Epithelial cell of esophagus (primary cell): ENCODE data around the gene PPP1R1A.

Source experiments
- DNase-seq: peaks from one replicate; pipeline ENCODE4 v3.0.0; 2010; ENCODE audit warnings: low read depth
- H3K4me3 ChIP-seq: 2 replicates; pipeline ENCODE4 v1.5.1; 2011; ENCODE audit warnings: mild to moderate bottlenecking, low read length, control low read depth
- TF ChIP-seq, protein P1 (sequence below): IDR thresholded peaks from 2 replicates; pipeline ENCODE4 v1.5.1; 2011; ENCODE audit warnings: low read depth, mild to moderate bottlenecking, low read length, control low read depth, inconsistent platforms; ENCODE audit not compliant: insufficient read depth; ENCODE audit errors: missing control alignments

Gene PPP1R1A

DNA sequence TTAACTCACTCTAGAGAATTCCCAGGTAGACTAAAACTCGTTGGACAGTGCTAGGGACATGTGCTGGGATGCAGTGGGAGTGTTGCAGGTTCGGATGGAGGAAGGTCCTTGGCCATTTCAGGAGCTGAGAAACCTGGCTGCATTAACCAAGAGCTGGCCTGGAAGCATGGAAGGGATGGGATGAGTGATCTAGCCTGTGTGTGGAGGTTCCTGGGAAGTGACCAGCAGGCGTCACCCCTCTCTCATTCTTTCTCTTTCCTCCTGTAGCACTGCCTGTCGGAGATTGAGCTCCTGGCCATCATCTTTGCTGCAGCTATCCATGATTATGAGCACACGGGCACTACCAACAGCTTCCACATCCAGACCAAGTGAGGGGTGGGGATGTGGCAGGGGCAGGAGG is 15.6 kb downstream of the PPP1R1A start:
- TF ChIP-seq, protein P1, sequence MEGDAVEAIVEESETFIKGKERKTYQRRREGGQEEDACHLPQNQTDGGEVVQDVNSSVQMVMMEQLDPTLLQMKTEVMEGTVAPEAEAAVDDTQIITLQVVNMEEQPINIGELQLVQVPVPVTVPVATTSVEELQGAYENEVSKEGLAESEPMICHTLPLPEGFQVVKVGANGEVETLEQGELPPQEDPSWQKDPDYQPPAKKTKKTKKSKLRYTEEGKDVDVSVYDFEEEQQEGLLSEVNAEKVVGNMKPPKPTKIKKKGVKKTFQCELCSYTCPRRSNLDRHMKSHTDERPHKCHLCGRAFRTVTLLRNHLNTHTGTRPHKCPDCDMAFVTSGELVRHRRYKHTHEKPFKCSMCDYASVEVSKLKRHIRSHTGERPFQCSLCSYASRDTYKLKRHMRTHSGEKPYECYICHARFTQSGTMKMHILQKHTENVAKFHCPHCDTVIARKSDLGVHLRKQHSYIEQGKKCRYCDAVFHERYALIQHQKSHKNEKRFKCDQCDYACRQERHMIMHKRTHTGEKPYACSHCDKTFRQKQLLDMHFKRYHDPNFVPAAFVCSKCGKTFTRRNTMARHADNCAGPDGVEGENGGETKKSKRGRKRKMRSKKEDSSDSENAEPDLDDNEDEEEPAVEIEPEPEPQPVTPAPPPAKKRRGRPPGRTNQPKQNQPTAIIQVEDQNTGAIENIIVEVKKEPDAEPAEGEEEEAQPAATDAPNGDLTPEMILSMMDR, result no peak
- no peak overlapping the region for H3K4me3 ChIP-seq
- no peak for DNase-seq

- TF ChIP-seq, protein P1, result no peak
- H3K4me3 ChIP-seq, result no peak overlapping the region
- no peak for DNase-seq
These were observed 17.0 kb downstream of the PPP1R1A start for GRCh38 chr12:54571193-54572188.

DNA sequence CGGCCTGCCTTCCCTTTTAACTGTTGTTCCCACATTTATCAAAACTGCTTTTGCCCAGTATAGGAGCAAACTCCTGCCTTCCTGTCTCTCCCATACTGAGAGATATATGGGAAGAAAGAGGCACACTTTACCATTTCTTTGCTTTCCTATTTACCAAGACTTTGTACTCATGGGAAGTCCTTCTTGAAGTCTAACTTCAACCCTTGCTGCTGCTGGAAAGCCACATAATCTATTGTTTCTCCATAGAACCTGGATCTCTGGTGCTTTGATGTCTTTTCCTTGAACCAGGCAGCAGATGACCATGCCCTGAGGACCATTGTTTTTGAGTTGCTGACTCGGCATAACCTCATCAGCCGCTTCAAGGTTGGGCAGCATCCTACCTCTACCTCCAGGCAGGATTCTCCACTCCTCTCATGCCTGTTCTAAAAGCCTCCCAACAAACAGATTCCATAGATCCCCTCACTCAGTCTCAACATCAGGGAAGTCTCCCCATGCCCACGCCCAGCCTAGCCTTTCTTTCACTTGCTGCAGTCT is 18.4 kb downstream of the PPP1R1A start:
- DNase-seq, result no peak
- TF ChIP-seq, protein P1, result no peak
- no peak overlapping the region for H3K4me3 ChIP-seq

DNA sequence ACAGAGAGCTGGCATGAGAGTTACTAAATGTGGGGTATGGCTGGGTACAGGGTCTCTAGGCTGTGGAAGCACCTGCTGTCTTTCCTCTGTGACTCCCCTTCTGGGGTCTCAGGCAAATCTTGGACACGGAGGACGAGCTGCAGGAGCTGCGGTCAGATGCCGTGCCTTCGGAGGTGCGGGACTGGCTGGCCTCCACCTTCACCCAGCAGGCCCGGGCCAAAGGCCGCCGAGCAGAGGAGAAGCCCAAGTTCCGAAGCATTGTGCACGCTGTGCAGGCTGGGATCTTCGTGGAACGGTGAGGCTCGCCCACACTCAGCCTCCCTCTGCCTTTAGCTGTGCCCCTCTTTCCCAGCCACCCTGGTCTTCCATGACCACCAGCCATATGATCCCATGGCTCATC is 19.4 kb downstream of the PPP1R1A start:
- TF ChIP-seq, protein P1, result no peak
- no peak overlapping the region for H3K4me3 ChIP-seq
- DNase-seq, result no peak

DNA sequence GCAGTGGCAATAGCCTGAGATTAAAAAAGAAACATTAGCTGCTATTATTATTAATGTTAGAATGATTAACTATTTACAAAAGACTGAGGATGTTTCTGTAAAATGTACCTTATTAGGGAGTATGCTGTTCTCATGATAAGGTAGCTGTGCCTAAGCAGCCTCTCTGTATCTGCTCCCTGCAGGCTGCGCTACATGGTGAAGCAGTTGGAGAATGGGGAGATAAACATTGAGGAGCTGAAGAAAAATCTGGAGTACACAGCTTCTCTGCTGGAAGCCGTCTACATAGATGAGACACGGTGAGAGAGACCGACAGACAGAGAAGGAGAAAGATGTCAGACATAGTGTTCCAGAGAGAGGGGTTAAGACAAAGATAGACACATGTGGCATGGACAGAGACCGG is 21.7 kb downstream of the PPP1R1A start:
- H3K4me3 ChIP-seq, result no peak overlapping the region
- TF ChIP-seq, protein P1, result no peak
- no peak for DNase-seq

DNA sequence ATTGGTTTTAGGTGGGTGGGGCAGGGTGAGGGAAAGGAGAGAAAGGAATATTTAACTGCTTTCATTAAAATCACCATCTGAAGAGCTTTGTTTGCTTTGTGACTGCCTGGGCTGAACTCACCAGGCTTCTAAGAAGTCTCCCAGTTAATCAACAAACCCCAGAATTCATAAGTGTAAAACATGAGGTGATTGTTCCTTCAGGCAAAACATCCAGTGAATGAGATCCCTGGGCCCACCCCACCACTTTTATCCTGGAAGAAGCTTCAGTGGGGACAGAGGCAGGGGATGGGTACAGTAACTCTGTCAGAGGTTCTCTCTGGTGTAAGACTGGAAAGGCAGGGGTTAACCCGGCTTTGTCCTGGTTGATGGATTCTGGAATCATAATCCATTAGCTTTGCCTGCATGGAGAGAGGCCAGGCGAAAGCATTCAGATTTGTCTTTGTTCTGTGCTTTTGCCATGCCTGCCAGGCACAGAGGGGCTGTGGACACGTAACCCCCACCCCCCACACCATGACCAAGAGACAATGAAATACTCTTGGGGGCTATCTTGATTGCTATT is 22.4 kb downstream of the PPP1R1A start:
- TF ChIP-seq, protein P1, result no peak
- H3K4me3 ChIP-seq, result no peak overlapping the region
- DNase-seq, result no peak
